Measurements from ENCODE around the gene SHISAL2A.

The SHISAL2A gene

GRCh38 chr1:52623812-52624211 is 9.2 kb upstream of the SHISAL2A start:
- DNase-seq: no peak

- no peak for DNase-seq
Observed at GRCh38 chr1:52627028-52627427, 5.9 kb upstream of the SHISAL2A start.

- no peak for DNase-seq
Observed at GRCh38 chr1:52628614-52629324, 4.2 kb upstream of the SHISAL2A start.

GRCh38 chr1:52629325-52629643 is 3.7 kb upstream of the SHISAL2A start:
- DNase-seq: no peak

GRCh38 chr1:52629667-52630066 is 3.3 kb upstream of the SHISAL2A start:
- no peak for DNase-seq

- no peak for DNase-seq
Observed at GRCh38 chr1:52631759-52632331, 1.1 kb upstream of the SHISAL2A start.

- DNase-seq: no peak
Observed at GRCh38 chr1:52633291-52633754, 355 bp downstream of the SHISAL2A start.

GRCh38 chr1:52634111-52634510 is 1.1 kb downstream of the SHISAL2A start:
- DNase-seq: no peak

- DNase-seq: no peak
Observed at GRCh38 chr1:52635321-52636089, 2.5 kb downstream of the SHISAL2A start.

- DNase-seq: no peak
Observed at GRCh38 chr1:52636721-52637695, 4.0 kb downstream of the SHISAL2A start.

- DNase-seq: no peak
Observed at GRCh38 chr1:52637946-52638345, 5.0 kb downstream of the SHISAL2A start.

- no peak for DNase-seq
Observed at GRCh38 chr1:52640697-52641096, 7.7 kb downstream of the SHISAL2A start.

GRCh38 chr1:52641307-52641706 is 8.3 kb downstream of the SHISAL2A start:
- DNase-seq: no peak

GRCh38 chr1:52645261-52645660 is 12.3 kb downstream of the SHISAL2A start:
- no peak for DNase-seq

GRCh38 chr1:52651904-52652303 is 18.9 kb downstream of the SHISAL2A start:
- DNase-seq: no peak

GRCh38 chr1:52653207-52653849 is 20.4 kb downstream of the SHISAL2A start:
- no peak for DNase-seq

- no peak for DNase-seq
Observed at GRCh38 chr1:52654063-52654462, 21.1 kb downstream of the SHISAL2A start.

GRCh38 chr1:52657702-52658101 is 24.7 kb downstream of the SHISAL2A start:
- no peak for DNase-seq

GRCh38 chr1:52658795-52659194 is 25.8 kb downstream of the SHISAL2A start:
- no peak for DNase-seq

- no peak for DNase-seq
Observed at GRCh38 chr1:52659356-52659755, 26.4 kb downstream of the SHISAL2A start.

GRCh38 chr1:52659851-52660596 is 27.1 kb downstream of the SHISAL2A start:
- DNase-seq: no peak

- DNase-seq: no peak
Observed at GRCh38 chr1:52660807-52661206, 27.8 kb downstream of the SHISAL2A start.

Data from NCI-H1930 (cell line).